WTC11 (cell line): ENCODE measurements around the gene ITK. TPM values are rescaled to one million over a fixed set of nuclear protein-coding genes. Genes with fewer than 3 reads are reported as not detected.

Source experiments
- ATAC-seq: fragments of 200-7000 bp; cut with Tn5 transposase; 2 replicates; pipeline ENCODE4 v1.10.0; 2021; ENCODE audit warnings: mild to moderate bottlenecking, moderate library complexity
- CTCF ChIA-PET: fragments of 300-600 bp; sonication (Branson Sonifier 250); formaldehyde crosslinking; loops from one replicate; lab custom pipeline; 2021; ENCODE audit warnings: antibody characterized with exemption; lab: Charles Lee
- POLR2A ChIA-PET: fragments of 350-600 bp; sonication (Branson Sonifier 250); formaldehyde crosslinking; loops from one replicate; lab custom pipeline; 2021; ENCODE audit warnings: antibody characterized with exemption; lab: Charles Lee
- DNase-seq: peaks from one replicate; pipeline ENCODE4 v3.0.0; 2021; ENCODE audit warnings: low spot score
- H3K27ac Mint-ChIP-seq: 2 replicates; pipeline ENCODE4 v1.8.0; 2021; ENCODE audit warnings: mixed read lengths
- H3K27me3 Mint-ChIP-seq: 2 replicates; pipeline ENCODE4 v1.8.0; 2021; ENCODE audit warnings: low read depth, mild to moderate bottlenecking, moderate library complexity, mixed read lengths
- H3K36me3 Mint-ChIP-seq: 2 replicates; pipeline ENCODE4 v1.8.0; 2021; ENCODE audit warnings: mixed read lengths
- H3K4me1 Mint-ChIP-seq: 2 replicates; pipeline ENCODE4 v1.8.0; 2022; ENCODE audit warnings: mixed read lengths
- H3K4me3 Mint-ChIP-seq: 2 replicates; pipeline ENCODE4 v1.8.0; 2021; ENCODE audit warnings: mild to moderate bottlenecking, moderate library complexity, mixed read lengths
- H3K9me3 Mint-ChIP-seq: 2 replicates; pipeline ENCODE4 v1.8.0; 2021; ENCODE audit warnings: mixed read lengths
- ARID4B ChIP-seq: sonication (generic); formaldehyde crosslinking; IDR thresholded peaks from 2 replicates; pipeline ENCODE4 v1.8.0; 2023; ENCODE audit warnings: missing genetic modification reagents, mild to moderate bottlenecking, borderline replicate concordance
- ATF3 ChIP-seq: sonication (generic); formaldehyde crosslinking; conservative IDR thresholded peaks from 2 replicates; pipeline ENCODE4 v1.8.1; 2022; ENCODE audit warnings: mild to moderate bottlenecking, missing genetic modification reagents
- CBFB ChIP-seq: sonication (generic); formaldehyde crosslinking; IDR thresholded peaks from 2 replicates; pipeline ENCODE4 v1.8.1; 2022; ENCODE audit warnings: mild to moderate bottlenecking, low read depth, missing genetic modification reagents
- CREM ChIP-seq: sonication (generic); formaldehyde crosslinking; IDR thresholded peaks from 2 replicates; pipeline ENCODE4 v1.8.1; 2022; ENCODE audit warnings: mild to moderate bottlenecking, missing genetic modification reagents, moderate library complexity
- E2F4 ChIP-seq: sonication (generic); formaldehyde crosslinking; IDR thresholded peaks from 2 replicates; pipeline ENCODE4 v1.8.1; 2022; ENCODE audit warnings: low read depth, mild to moderate bottlenecking, moderate library complexity, missing genetic modification reagents, borderline replicate concordance
- ELF4 ChIP-seq: sonication (generic); formaldehyde crosslinking; IDR thresholded peaks from 2 replicates; pipeline ENCODE4 v1.8.1; 2022; ENCODE audit warnings: low read depth, mild to moderate bottlenecking, moderate library complexity, missing genetic modification reagents
- ESRRA ChIP-seq: sonication (generic); formaldehyde crosslinking; IDR thresholded peaks from 2 replicates; pipeline ENCODE4 v1.8.1; 2022; ENCODE audit warnings: mild to moderate bottlenecking, missing genetic modification reagents, borderline replicate concordance
- FOXP4 ChIP-seq: sonication (generic); formaldehyde crosslinking; IDR thresholded peaks from 2 replicates; pipeline ENCODE4 v1.8.0; 2022; ENCODE audit warnings: mild to moderate bottlenecking, missing genetic modification reagents
- GRHL2 ChIP-seq: fragments of 250-450 bp; sonication (Bioruptor Pico); IDR thresholded peaks from 2 replicates; pipeline ENCODE4 v1.8.0; 2022; ENCODE audit warnings: mild to moderate bottlenecking, moderate library complexity; ENCODE audit not compliant: insufficient replicate concordance, severe bottlenecking
- GTF2I ChIP-seq: fragments of 250-450 bp; sonication (Bioruptor Pico); conservative IDR thresholded peaks from 2 replicates; pipeline ENCODE4 v1.4.0; 2021; ENCODE audit warnings: mild to moderate bottlenecking
- IRF2 ChIP-seq: sonication (generic); formaldehyde crosslinking; IDR thresholded peaks from 2 replicates; pipeline ENCODE4 v1.8.0; 2022; ENCODE audit warnings: low read depth, missing genetic modification reagents, borderline replicate concordance
- MXD4 ChIP-seq: fragments of 250-450 bp; sonication (Bioruptor Pico); IDR thresholded peaks from 2 replicates; pipeline ENCODE4 v1.8.0; 2021; ENCODE audit warnings: mild to moderate bottlenecking, moderate library complexity, borderline replicate concordance
- ZNF416 ChIP-seq: fragments of 250-450 bp; sonication (Bioruptor Pico); IDR thresholded peaks from 2 replicates; pipeline ENCODE4 v1.9.0; 2021; ENCODE audit warnings: mild to moderate bottlenecking, inconsistent platforms
- ZNF425 ChIP-seq: fragments of 250-450 bp; sonication (Bioruptor Pico); conservative IDR thresholded peaks from 2 replicates; pipeline ENCODE4 v1.9.0; 2021; ENCODE audit warnings: mild to moderate bottlenecking
- total RNA-seq: library from RNA; stranded (reverse); gene quantifications from 3 replicates; pipeline ENCODE4 v1.2.3, GENCODE V29; 2021

ITK gene
- total RNA-seq, 1 experiment from 2014 or later = 0.52 TPM

- TF ChIP-seq ARID4B (CRISPR knock-in tag) = no peak
- no peak for TF ChIP-seq CREM (CRISPR knock-in tag)
- TF ChIP-seq IRF2 (CRISPR knock-in tag) = no peak
- no peak for TF ChIP-seq FOXP4 (CRISPR knock-in tag)
- TF ChIP-seq ESRRA (CRISPR knock-in tag) = no peak
Observed at GRCh38 chr5:157225469-157226422, 45.1 kb downstream of the ITK start (continued).

GRCh38 chr5:157230610-157231009 lies 50.0 kb downstream of the ITK start:
- DNase-seq (no peak), ATAC-seq (no peak)
- ChIA-PET CTCF (no interaction called here), POLR2A (no interaction called here)
- no peak for TF ChIP-seq ATF3
- no peak for TF ChIP-seq ARID4B (CRISPR knock-in tag)
- no peak for TF ChIP-seq ELF4 (CRISPR knock-in tag)
- TF ChIP-seq E2F4 (CRISPR knock-in tag) = no peak
- no peak for TF ChIP-seq MXD4
- no peak for TF ChIP-seq ESRRA (CRISPR knock-in tag)
- TF ChIP-seq ZNF425 (CRISPR knock-in tag) = no peak
- no peak for TF ChIP-seq GTF2I (CRISPR knock-in tag)
- no peak for TF ChIP-seq CBFB
- TF ChIP-seq FOXP4 (CRISPR knock-in tag) = no peak
- TF ChIP-seq GRHL2 (CRISPR knock-in tag) = no peak
- no peak for TF ChIP-seq ZNF416 (CRISPR knock-in tag)
- Mint-ChIP-seq H3K27me3 (no peaks in the 10 kb centered on the region), H3K9me3 (no peaks in the 10 kb centered on the region), H3K4me3 (no peak overlapping the region), H3K27ac (no peak overlapping the region), H3K4me1 (peaks cover 7% of the 10 kb centered on the region), H3K36me3 (no peaks in the 10 kb centered on the region)
